Measurements from ENCODE around the gene FANCD2.

DNA sequence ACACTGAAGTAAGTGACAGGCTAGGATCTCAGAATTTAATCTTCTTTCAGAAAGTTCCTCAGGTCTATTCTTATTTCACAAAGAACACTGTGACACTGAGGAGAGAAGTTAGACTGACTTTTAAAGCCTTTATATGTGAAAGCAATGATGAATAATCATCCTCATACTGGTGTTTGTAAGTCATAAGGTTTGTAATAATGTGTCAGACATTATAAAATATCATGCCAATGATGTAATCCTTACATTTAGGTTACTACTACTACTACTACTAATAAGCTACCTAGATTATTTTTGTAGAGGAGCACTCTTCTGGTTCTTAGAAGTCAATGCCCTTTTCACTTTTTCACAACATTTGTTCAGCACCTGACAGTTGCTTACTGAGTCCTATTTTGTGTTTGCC lies 48.4 kb downstream of the FANCD2 start:
- TF ChIP-seq EZH2 (IDR thresholded peaks at IDR 0.05; ENCODE audit: low read depth) = no peak
- TF ChIP-seq, protein P1, sequence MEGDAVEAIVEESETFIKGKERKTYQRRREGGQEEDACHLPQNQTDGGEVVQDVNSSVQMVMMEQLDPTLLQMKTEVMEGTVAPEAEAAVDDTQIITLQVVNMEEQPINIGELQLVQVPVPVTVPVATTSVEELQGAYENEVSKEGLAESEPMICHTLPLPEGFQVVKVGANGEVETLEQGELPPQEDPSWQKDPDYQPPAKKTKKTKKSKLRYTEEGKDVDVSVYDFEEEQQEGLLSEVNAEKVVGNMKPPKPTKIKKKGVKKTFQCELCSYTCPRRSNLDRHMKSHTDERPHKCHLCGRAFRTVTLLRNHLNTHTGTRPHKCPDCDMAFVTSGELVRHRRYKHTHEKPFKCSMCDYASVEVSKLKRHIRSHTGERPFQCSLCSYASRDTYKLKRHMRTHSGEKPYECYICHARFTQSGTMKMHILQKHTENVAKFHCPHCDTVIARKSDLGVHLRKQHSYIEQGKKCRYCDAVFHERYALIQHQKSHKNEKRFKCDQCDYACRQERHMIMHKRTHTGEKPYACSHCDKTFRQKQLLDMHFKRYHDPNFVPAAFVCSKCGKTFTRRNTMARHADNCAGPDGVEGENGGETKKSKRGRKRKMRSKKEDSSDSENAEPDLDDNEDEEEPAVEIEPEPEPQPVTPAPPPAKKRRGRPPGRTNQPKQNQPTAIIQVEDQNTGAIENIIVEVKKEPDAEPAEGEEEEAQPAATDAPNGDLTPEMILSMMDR (conservative IDR thresholded peaks at IDR 0.05) = no peak
